ENCODE data around the gene IL17A. TPM values are rescaled to one million over a fixed set of nuclear protein-coding genes. Genes with fewer than 3 reads are reported as not detected.

Gene IL17A
- total RNA-seq: not detected

- Histone ChIP-seq H3K27ac (no peak within 1 kb of the TSS), H3K9me3 (no peaks in the 10 kb centered on the region), H3K4me1 (no peaks in the 10 kb centered on the region), H3K36me3 (no peaks in the 10 kb centered on the region), H3K4me3 (no peak within 1 kb of the TSS), H3K27me3 (no peaks in the 10 kb centered on the region)
- no peak for TF ChIP-seq EP300 (IDR thresholded peaks at IDR 0.05; ENCODE audit: low read depth)
- TF ChIP-seq, protein P1, sequence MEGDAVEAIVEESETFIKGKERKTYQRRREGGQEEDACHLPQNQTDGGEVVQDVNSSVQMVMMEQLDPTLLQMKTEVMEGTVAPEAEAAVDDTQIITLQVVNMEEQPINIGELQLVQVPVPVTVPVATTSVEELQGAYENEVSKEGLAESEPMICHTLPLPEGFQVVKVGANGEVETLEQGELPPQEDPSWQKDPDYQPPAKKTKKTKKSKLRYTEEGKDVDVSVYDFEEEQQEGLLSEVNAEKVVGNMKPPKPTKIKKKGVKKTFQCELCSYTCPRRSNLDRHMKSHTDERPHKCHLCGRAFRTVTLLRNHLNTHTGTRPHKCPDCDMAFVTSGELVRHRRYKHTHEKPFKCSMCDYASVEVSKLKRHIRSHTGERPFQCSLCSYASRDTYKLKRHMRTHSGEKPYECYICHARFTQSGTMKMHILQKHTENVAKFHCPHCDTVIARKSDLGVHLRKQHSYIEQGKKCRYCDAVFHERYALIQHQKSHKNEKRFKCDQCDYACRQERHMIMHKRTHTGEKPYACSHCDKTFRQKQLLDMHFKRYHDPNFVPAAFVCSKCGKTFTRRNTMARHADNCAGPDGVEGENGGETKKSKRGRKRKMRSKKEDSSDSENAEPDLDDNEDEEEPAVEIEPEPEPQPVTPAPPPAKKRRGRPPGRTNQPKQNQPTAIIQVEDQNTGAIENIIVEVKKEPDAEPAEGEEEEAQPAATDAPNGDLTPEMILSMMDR (IDR thresholded peaks at IDR 0.05): no peak
- TF ChIP-seq POLR2AphosphoS5 (IDR thresholded peaks at IDR 0.05): no peak
- TF ChIP-seq POLR2A (IDR thresholded peaks at IDR 0.05): no peak
- in situ Hi-C loops (cut with MboI; ENCODE audit: low pct_ligation_motif_present in 1 of 4, low pct_unique_long_range_greater_than_20kb in 1 of 4, low sequenced_read_pairs in 3 of 4) (no loop called here), intact Hi-C loops (cut with DNase I; ENCODE audit: low total_unique reads) (no loop called here)
- DNase-seq: no peak
- 93% methylated on average over 7 of the region's 7 CpGs; no CpG with 5 or more reads in 1 of the 2 donors for WGBS, 2 donors (ENCODE audit: low coverage in 1 of 2)
Observed at GRCh38 chr6:52186075-52186474, at the start of gene IL17A. TSS of gene IL17A (plus strand) at chr6:52186375. CDS start at chr6:52186432, 57 bp downstream.

DNA sequence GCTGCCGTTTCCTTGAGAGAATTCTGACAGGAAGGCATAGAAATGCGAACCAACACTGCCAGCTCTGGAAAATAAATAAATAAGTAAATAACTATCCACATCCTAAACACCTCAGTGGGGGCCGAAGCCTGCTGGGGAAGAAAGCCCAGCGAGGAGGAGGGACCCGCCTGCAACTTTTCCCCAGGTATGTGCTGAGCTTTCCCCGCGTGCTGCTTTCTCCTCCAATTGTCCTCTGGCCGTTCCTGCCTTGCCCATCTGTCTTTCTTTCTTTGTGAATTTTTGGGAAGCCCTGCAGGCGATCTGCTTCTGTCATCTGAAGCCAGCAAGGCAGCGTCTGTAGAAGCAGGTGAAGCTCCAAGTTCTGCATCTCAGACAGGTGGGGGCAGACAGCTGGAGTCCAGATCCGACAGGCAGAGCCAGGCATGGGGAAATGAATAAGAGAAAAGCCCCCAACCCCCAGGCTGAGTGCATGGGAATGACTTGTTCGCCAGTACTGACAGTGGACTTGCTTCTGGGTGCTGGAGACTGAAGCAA, 49.2 kb upstream of the IL17A start:
- H3K36me3 ChIP-seq: no peaks in the 10 kb centered on the region
- H3K4me1 ChIP-seq: no peaks in the 10 kb centered on the region
- intact Hi-C loops (cut with DNase I; ENCODE audit: low total_unique reads) (no loop called here), in situ Hi-C loops (cut with MboI; ENCODE audit: low pct_ligation_motif_present in 1 of 4, low pct_unique_long_range_greater_than_20kb in 1 of 4, low sequenced_read_pairs in 3 of 4) (no loop called here)
- H3K4me3 ChIP-seq: no peak overlapping the region
- H3K9me3 ChIP-seq: no peaks in the 10 kb centered on the region
- no peak for DNase-seq
- no peaks in the 10 kb centered on the region for H3K27me3 ChIP-seq
- no peak overlapping the region for H3K27ac ChIP-seq
- TF ChIP-seq POLR2AphosphoS5 (IDR thresholded peaks at IDR 0.05) (no peak), EP300 (IDR thresholded peaks at IDR 0.05; ENCODE audit: low read depth) (no peak), POLR2A (IDR thresholded peaks at IDR 0.05) (no peak)
- TF ChIP-seq, protein P1 (IDR thresholded peaks at IDR 0.05): no peak
- 80 to 82% methylated on average over 11 to 12 of the region's 12 CpGs for WGBS, 2 donors (ENCODE audit: low coverage in 1 of 2)

DNA sequence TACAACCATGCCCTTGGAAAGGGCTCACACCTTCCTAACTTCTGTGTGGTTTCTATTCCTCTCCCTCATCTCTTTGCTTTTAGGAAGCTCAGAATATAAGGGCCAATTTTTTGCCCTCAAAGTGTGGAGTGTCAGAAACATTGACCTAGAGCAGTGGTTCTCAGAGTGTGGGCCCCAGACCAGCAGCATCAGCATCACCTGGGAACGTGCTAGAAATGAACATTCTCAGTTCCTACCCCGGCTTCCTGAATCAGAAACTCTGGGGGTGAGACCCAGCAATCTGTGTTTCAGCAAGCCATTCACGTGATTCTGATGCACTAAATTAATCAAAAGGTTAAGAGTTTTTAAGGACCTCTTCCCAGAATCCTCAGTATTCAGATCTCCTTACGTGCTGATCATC, 47.9 kb upstream of the IL17A start:
- Histone ChIP-seq H3K27me3 (no peaks in the 10 kb centered on the region), H3K27ac (no peak overlapping the region), H3K9me3 (no peaks in the 10 kb centered on the region), H3K4me1 (no peaks in the 10 kb centered on the region), H3K36me3 (no peaks in the 10 kb centered on the region), H3K4me3 (no peak overlapping the region)
- in situ Hi-C loops (cut with MboI; ENCODE audit: low pct_ligation_motif_present in 1 of 4, low pct_unique_long_range_greater_than_20kb in 1 of 4, low sequenced_read_pairs in 3 of 4) (no loop called here), intact Hi-C loops (cut with DNase I; ENCODE audit: low total_unique reads) (no loop called here)
- TF ChIP-seq POLR2A (IDR thresholded peaks at IDR 0.05) (no peak), EP300 (IDR thresholded peaks at IDR 0.05; ENCODE audit: low read depth) (no peak), POLR2AphosphoS5 (IDR thresholded peaks at IDR 0.05) (no peak)
- TF ChIP-seq, protein P1 (IDR thresholded peaks at IDR 0.05): no peak
- WGBS, 2 donors (ENCODE audit: low coverage in 1 of 2): 79 to 85% methylated on average over 4 of the region's 4 CpGs
- no peak for DNase-seq

DNA sequence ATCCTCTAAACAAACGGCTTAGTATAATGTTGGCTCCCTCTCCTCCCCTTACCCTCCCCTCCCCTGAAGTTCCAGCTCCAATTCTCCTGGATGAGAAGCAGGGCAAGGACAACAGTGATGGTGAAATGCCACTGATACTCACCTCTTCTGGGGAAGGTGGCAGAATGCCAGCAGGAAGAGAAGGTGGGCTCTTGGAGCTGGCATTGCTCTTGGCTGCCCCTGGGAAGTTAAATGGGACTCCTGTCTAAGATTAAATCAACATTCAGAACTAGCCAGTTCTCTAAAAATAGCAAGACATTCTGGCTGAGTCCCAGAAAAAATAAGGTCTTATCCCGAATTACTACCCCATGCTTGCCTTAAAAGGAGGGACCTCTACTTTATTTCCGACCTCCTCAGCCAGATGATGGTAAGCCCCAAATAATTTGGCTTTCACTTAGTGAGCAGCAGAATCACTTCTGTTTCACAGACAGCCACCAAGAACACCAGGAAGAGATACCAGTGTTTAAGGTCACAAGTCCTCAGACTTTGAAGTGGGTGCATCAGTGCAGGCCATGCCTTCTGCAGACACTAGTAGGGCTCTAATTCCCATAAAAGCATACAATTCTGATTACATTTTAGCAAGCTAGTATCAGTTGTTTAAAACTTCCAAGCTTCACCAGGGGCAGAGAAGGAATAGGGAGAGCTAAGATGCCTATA, 46.0 kb upstream of the IL17A start:
- Histone ChIP-seq H3K9me3 (no peaks in the 10 kb centered on the region), H3K36me3 (no peaks in the 10 kb centered on the region), H3K27ac (no peak overlapping the region), H3K27me3 (peaks cover 4% of the 10 kb centered on the region), H3K4me3 (no peak overlapping the region), H3K4me1 (no peaks in the 10 kb centered on the region)
- intact Hi-C loops (cut with DNase I; ENCODE audit: low total_unique reads): no loop called here
- TF ChIP-seq POLR2A (IDR thresholded peaks at IDR 0.05) (no peak), POLR2AphosphoS5 (IDR thresholded peaks at IDR 0.05) (no peak), EP300 (IDR thresholded peaks at IDR 0.05; ENCODE audit: low read depth) (no peak)
- TF ChIP-seq, protein P1 (IDR thresholded peaks at IDR 0.05): no peak
- 33 to 55% methylated on average over 1 to 3 of the region's 3 CpGs for WGBS, 2 donors (ENCODE audit: low coverage in 1 of 2)
- in situ Hi-C loops (cut with MboI; ENCODE audit: low pct_ligation_motif_present in 1 of 4, low pct_unique_long_range_greater_than_20kb in 1 of 4, low sequenced_read_pairs in 3 of 4): no loop called here
- no peak for DNase-seq
